GM19328 (cell line): ENCODE measurements around the gene GIGYF1.
"Not testable (repeated sequence)": the region's sequence is repeated elsewhere in the genome, so short reads cannot be mapped to it uniquely, and the experiment has no call there.

Experiments
- ATAC-seq: cut with Tn5 transposase; IDR thresholded peaks from one replicate; pipeline ENCODE4 v1.9.1; 2021; ENCODE audit warnings: mild to moderate bottlenecking, moderate library complexity; ENCODE audit not compliant: unreplicated experiment

Gene GIGYF1, protein sequence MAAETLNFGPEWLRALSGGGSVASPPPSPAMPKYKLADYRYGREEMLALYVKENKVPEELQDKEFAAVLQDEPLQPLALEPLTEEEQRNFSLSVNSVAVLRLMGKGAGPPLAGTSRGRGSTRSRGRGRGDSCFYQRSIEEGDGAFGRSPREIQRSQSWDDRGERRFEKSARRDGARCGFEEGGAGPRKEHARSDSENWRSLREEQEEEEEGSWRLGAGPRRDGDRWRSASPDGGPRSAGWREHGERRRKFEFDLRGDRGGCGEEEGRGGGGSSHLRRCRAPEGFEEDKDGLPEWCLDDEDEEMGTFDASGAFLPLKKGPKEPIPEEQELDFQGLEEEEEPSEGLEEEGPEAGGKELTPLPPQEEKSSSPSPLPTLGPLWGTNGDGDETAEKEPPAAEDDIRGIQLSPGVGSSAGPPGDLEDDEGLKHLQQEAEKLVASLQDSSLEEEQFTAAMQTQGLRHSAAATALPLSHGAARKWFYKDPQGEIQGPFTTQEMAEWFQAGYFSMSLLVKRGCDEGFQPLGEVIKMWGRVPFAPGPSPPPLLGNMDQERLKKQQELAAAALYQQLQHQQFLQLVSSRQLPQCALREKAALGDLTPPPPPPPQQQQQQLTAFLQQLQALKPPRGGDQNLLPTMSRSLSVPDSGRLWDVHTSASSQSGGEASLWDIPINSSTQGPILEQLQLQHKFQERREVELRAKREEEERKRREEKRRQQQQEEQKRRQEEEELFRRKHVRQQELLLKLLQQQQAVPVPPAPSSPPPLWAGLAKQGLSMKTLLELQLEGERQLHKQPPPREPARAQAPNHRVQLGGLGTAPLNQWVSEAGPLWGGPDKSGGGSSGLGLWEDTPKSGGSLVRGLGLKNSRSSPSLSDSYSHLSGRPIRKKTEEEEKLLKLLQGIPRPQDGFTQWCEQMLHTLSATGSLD (N-terminal part only)

DNA sequence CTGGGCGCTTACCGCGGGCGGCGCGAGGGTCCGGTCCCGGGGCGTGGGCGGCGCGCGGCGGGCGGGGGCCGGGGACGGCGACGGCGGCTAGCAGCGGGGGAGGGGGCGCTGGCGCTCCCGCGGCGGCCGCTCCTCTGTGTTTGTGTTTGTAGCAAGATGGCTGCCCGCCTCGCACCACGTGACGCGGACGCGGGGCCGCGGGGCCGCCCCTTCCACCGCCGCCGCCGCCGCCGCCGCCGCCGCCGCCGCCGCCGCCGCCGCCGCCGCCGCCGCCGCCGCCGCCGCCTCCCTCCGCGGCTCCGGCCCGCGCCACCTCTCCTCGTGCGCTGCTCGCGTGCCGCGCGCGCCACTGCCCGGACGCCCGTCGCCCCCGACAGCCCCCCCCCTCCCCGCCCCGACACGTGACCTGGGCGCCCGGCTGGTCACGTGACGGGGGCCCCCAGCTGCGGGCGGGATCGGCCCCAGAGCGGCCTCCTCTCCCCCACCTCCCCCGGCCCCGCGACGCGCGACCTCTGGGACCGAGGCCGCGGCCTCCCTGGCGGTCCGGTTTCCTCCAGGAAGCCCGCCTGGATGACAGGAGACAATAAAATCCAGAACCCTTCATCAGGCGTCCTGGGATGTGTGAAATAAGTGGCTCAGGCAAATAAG is at the start of gene GIGYF1:
Gene GIGYF1, minus strand, starts transcription at position 153 of the 648 bp plus-strand sequence. CDS start 6,012 bp downstream, outside the sequence.
- ATAC-seq, result no peak

DNA sequence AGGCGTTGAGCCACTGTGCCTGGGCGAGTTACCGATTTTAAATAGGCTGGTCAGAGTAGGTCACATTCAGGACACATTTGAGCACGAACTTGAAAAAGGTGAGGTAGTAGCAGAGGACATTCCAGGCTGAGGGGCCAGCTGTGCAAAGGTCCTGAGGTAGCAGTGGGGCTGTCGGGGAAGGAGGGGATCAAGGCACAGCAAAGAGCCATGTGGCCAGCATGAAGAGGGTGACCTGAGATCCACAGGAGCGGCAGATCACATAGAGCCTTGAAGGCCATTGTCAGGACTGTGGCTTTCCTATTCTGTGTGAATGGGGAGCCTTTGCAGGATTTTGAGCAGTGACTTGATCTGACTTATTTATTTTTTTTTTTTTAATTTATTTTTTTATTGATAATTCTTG is 45.9 kb upstream of the GIGYF1 start:
- no peak for ATAC-seq

DNA sequence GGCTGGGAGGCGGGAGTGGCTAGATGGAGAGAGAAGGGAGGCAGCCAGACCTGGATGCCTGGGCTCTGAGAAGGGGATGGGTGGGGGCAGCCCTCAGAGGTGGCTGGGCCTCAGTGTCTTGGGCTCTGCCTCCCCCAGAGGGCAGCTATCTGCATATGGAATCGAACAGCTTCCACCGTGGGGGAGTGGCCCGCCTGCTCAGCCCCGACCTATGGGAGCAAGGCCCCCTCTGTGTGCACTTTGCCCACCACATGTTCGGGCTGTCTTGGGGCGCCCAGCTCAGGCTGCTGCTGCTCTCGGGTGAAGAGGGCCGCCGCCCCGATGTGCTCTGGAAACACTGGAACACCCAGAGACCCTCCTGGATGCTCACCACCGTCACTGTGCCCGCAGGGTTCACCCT is 42.6 kb upstream of the GIGYF1 start:
- no peak for ATAC-seq

DNA sequence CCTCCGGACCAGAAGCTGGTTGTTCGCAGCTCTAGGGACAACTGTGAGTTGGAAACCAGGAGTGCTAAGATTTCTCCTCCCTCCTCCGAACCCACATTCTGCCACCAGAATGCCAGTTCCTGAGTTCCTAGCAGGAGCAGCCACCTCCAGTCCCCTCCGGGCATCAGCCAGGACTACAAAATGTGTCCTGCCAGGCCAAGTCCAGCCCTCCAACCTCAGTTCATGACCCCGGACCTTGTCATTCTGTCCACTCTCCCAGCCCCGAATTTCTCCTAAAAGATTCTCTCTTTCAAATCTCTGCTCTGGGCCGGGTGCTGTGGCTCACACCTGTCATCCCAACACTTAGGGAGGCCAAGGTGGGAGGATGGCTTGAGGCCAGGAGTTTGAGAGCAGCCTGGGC is 41.7 kb upstream of the GIGYF1 start:
- no peak for ATAC-seq

DNA sequence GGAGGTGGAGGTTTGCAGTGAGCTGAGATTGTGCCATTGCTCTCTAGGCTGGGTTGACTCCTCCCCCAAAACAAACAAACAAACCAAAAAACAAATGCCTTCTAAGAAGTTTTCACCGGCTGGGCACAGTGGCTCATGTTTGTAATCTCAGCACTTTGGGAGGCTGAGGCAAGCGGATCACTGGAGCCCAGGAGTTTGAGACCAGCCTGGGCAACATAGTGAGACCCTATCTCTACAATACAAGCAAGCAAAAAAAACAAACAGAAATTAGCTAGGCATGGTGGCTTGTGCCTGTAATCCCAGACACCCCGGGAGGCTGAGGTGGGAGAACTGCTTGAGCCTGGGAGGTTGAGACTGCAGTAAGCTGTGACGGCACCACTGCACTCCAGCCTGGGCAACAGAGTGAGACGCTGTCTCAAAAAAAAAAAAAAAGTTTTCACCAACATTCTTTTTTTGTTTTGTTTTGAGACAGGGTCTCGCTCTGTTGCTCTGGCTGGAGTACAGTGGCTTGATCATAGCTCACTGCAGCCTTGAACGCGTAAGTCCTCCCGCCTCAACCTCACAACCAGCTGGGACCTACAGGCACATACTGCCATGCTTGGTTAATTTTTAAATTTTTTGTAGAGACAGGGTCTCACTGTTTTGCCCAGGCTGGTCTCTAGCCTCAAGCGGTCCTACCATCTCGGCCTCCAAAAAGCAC is 38.0 kb upstream of the GIGYF1 start:
- ATAC-seq, result no peak

DNA sequence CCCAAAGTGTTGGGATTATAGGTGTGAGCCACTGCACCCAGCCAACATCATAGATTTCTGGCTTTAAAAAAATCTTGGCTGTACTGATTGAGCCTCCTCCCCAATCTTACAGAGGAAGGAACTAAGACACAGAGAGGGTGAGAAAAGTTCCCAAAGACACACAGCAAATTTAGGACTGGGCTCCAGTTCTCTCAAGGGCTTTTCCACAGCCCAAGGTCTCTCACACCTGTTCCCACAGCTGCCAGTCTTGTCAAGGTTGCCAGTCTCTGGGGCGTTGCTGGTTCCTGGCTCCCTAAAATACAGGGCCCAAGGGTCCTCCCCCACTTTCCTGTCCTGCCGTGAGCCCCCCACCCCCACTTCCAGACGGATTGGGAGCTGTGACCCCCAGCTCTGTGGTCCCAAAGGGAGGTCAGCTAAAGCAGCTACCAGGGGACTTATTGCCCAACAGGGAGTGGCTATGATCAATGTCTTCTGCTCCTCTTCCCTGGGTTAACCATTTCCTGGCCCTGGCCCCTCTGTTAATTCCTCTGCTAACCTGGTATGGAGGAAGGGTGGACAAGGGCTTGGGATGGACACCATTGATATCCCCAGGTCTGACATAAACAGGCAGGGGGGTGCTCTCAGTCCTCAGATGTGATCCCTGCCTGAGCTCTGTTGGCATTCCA is 36.2 kb upstream of the GIGYF1 start:
- ATAC-seq, result no peak

DNA sequence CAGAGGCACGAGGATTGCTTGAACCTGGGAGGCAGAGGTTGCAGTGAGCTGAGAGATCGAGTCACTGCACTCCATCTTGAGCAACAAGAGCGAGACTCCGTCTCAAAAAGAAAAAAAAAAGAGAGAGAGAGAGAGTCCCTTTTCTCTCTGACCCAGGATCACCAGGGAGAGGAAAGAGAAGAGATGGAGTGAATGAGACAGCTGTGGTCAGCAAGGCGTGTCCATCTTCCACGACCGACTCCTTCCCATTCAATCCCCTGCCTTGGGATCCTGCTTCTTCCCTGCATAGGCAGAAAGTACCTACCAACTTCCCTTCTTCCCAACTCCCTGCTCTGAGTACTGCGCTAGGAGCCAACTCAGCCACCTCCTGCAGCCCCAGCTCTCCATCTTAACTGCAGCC is 34.1 kb upstream of the GIGYF1 start:
- ATAC-seq, result no peak

DNA sequence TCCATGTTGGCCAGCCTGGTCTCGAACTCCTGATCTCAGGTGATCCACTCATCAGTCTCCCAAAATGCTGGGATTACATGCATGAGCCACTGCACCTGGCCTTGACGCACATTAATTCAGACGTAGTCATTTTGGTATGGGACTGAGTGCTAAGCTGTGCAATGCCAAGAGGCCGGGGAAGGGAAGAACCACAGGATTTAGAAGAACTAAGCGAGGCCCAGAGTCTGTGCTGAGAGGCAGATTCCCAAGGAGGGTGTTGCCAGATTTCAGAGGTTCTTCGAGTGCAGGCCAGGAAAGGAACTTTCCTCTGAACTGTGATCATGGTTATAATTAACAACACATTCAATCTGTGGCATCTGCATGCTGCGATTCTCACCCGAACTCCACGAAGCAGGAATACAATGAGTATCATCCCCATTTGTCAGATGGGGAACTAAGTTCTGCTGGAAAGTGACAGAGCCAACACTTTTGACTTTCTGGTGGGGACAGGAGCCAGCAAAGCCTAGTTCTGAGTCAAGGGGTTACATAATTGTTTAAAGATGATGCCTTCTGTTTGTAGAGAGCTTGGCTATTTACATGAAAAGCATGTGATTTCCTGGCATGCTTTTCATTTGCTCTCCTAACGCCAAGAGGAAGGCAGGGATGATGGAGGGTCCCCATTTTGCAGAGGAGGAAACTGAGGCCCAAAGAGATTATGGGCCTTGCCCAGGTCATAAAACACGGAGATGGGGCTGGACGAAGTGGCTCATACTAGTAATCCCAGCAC is 33.1 kb upstream of the GIGYF1 start:
- no peak for ATAC-seq

DNA sequence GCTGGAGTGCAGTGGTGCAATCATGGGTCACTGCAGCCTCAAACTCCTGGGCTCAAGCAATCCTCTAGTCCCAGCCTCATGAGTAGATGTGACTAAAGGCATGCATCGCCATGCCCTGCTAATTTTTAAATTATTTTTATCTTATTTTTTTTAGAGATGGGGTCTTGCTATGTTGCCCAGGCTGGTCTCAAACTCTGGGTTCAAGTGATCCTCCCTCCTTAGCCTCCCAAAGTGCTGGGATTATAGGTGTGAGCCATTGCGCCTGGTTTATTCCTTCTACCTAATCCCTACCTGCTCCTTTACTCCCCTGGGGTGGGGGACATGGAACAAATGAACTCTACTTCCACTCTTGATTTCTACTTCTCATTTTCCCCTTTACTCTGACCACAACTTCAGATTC is 30.3 kb upstream of the GIGYF1 start:
- not testable (repeated sequence) for ATAC-seq

DNA sequence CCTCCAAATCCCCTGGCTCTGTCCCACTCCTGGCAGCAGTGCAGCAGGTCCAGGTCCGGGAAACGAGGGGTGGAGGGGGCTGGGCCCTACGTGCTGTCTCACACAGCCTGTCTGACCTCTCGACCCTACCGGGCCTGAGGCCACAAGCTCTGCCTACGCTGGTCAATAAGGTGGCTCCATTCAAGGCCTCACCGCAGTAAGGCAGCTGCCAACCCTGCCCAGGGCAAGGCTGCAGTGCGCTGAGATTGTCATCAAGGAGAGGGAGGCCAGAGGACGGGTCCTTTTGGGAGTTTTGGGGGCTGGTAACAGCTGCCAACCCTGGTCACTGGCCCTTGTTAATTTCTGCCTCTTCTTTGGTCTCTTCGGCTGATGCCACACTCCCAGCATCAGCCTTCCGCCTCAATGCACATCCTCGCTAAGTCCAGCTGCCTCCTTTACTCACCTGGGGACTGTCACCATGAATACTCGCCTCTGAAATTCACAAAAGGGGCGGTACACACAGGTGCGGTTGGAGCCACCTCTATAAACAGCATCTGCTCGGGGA is 29.8 kb upstream of the GIGYF1 start:
- no peak for ATAC-seq

DNA sequence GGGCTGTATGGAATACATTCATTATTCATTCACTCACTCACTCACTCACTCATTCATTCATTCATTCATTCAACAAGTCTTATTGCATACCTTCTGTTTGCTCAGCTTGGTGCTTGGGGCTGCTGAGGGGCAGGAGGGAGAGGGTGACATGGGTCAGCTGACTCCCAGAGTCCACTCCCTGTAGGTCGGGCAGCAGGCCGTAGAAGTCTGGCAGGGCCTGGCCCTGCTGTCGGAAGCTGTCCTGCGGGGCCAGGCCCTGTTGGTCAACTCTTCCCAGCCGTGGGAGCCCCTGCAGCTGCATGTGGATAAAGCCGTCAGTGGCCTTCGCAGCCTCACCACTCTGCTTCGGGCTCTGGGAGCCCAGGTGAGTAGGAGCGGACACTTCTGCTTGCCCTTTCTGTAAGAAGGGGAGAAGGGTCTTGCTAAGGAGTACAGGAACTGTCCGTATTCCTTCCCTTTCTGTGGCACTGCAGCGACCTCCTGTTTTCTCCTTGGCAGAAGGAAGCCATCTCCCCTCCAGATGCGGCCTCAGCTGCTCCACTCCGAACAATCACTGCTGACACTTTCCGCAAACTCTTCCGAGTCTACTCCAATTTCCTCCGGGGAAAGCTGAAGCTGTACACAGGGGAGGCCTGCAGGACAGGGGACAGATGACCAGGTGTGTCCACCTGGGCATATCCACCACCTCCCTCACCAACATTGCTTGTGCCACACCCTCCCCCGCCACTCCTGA is 28.6 kb upstream of the GIGYF1 start:
- ATAC-seq, result no peak

DNA sequence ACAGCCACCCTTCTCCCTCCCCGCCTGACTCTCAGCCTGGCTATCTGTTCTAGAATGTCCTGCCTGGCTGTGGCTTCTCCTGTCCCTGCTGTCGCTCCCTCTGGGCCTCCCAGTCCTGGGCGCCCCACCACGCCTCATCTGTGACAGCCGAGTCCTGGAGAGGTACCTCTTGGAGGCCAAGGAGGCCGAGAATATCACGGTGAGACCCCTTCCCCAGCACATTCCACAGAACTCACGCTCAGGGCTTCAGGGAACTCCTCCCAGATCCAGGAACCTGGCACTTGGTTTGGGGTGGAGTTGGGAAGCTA is 27.4 kb upstream of the GIGYF1 start:
- no peak for ATAC-seq

DNA sequence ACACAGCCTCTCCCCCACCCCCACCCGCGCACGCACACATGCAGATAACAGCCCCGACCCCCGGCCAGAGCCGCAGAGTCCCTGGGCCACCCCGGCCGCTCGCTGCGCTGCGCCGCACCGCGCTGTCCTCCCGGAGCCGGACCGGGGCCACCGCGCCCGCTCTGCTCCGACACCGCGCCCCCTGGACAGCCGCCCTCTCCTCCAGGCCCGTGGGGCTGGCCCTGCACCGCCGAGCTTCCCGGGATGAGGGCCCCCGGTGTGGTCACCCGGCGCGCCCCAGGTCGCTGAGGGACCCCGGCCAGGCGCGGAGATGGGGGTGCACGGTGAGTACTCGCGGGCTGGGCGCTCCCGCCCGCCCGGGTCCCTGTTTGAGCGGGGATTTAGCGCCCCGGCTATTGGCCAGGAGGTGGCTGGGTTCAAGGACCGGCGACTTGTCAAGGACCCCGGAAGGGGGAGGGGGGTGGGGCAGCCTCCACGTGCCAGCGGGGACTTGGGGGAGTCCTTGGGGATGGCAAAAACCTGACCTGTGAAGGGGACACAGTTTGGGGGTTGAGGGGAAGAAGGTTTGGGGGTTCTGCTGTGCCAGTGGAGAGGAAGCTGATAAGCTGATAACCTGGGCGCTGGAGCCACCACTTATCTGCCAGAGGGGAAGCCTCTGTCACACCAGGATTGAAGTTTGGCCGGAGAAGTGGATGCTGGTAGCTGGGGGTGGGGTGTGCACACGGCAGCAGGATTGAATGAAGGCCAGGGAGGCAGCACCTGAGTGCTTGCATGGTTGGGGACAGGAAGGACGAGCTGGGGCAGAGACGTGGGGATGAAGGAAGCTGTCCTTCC is 26.8 kb upstream of the GIGYF1 start:
- no peak for ATAC-seq

DNA sequence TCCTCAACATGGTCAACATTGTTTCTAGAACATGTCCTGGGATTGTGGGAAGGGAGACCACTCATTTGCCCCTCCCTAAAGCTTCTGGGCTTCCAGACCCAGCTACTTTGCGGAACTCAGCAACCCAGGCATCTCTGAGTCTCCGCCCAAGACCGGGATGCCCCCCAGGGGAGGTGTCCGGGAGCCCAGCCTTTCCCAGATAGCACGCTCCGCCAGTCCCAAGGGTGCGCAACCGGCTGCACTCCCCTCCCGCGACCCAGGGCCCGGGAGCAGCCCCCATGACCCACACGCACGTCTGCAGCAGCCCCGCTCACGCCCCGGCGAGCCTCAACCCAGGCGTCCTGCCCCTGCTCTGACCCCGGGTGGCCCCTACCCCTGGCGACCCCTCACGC is 26.2 kb upstream of the GIGYF1 start, which contains the start of gene EPO:
Gene EPO, plus strand, starts transcription at position 190 of the 392 bp plus-strand sequence. CDS start 513 bp downstream, outside the sequence.
- ATAC-seq, result no peak

DNA sequence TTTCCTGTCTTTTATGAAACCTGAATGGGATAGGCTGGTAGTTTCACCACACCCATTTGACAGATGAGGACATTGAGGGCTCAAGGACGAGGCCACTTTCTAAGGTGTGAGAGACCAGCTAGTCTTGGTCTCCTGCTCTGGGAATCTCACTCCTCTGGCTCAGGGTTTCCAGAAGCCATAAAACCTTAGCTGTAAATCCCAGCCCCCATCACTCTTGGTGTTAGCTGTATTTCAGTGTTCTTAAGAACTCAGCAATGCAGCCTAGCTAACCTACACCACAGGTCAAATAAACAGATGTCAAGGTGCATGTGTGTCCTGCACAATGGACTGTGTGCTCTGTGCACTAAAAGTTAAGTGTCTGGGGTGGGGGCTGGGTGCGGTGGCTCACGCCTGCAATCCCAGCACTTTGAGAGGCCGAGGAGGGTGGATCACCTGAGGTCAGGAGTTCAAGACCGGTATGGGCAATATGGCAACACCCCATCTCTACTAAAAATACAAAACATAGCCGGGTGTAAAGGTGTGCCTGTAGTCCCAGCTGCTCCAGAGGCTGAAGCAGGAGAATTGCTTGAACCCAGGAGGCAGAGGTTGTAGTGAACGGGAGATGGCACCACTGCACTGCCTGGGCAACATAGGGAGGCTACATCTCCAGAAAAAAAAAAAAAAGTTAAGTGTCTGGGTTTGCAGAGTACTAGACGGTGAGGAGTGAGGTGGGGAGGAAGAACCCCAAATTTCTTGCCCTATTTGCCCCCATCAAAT is 25.7 kb upstream of the GIGYF1 start:
- no peak for ATAC-seq

DNA sequence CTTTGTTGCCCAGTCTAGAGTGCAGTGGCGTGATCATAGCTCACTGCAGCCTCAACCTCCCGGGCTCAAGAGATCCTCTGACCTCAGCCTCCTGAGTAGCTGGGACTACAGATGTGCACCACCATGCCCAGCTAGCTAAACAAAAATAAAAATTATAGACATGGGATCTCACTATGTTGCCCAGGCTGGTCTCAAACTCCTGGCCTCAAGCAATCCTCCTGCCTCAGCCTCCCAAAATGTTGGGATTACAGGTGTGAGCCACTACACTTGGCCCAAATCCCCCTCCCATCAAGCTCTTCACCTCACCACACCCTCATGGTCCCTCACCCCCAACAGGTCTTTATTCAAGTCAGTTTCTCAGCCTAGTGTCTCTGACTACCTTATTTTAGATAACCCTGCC is 23.0 kb upstream of the GIGYF1 start:
- ATAC-seq, result not testable (repeated sequence)

DNA sequence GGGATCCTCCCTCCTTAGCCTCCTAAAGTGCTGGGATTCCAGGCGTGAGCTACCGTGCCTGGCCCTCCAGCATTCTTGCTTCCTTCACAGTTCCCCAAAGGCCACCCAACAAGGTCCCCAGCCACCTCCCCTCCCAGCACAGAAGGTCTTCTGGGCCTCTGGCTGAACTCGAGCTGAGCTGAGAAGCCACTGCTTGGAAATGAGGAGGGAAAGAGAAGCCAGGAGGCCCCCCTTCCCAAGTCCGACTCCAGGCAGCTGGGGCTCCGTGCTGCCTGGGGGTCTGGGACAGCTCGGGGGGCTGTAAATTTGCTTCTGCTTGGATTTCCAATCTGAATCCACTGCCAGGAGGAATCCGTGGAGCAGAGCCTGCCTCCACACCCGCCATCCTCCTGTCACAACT is 20.7 kb upstream of the GIGYF1 start:
- ATAC-seq, result no peak
